K562 (cell line): ENCODE data around the gene NEXN. TPM values are rescaled to one million over a fixed set of nuclear protein-coding genes. Genes with fewer than 3 reads are reported as not detected.

Experiments used
- ATF3 ChIP-seq, 2 experiments: fragments of 450-650 bp in 1 of 2; sonication (generic) in 1 of 2; formaldehyde crosslinking in 1 of 2; IDR thresholded peaks in 1 of 2; conservative IDR thresholded peaks in 1 of 2; 2 replicates each; pipeline versions ENCODE4 v1.6.1 to v1.8.1; 2016 to 2023; ENCODE audit warnings: mild to moderate bottlenecking in 2 of 2, moderate library complexity in 2 of 2, inconsistent platforms in 1 of 2, missing genetic modification reagents in 1 of 2
- CHAMP1 ChIP-seq: fragments of 450-650 bp; IDR thresholded peaks from 2 replicates; pipeline ENCODE4 v1.6.1; 2016; ENCODE audit warnings: mild to moderate bottlenecking
- CREB1 ChIP-seq, 2 experiments: sonication (generic) in 1 of 2; formaldehyde crosslinking in 1 of 2; IDR thresholded peaks; 2 replicates each; pipeline versions ENCODE4 v1.6.1 to v1.8.0; 2012 to 2022; ENCODE audit warnings: inconsistent platforms in 1 of 2, mild to moderate bottlenecking in 1 of 2, missing genetic modification reagents in 1 of 2, moderate library complexity in 1 of 2
- DMBX1 ChIP-seq: fragments of 250-450 bp; sonication (Bioruptor Pico); IDR thresholded peaks from 2 replicates; pipeline ENCODE4 v1.8.0; 2022; ENCODE audit warnings: inconsistent platforms, mild to moderate bottlenecking, moderate library complexity, borderline replicate concordance
- ELK1 ChIP-seq: sonication (generic); formaldehyde crosslinking; IDR thresholded peaks from 2 replicates; pipeline ENCODE4 v1.8.1; 2022; ENCODE audit warnings: missing genetic modification reagents
- EP300 ChIP-seq: IDR thresholded peaks from 2 replicates; pipeline ENCODE4 v1.6.1; 2012; ENCODE audit warnings: low read length, improper control_type of control experiment
- ETV1 ChIP-seq: fragments of 450-650 bp; conservative IDR thresholded peaks from 2 replicates; pipeline ENCODE4 v1.6.1; 2016; ENCODE audit warnings: missing genetic modification characterization, control low read depth, low read depth, missing compliant biosample characterization
- HBP1 ChIP-seq: fragments of 450-650 bp; formaldehyde crosslinking; IDR thresholded peaks from 2 replicates; pipeline ENCODE4 v1.4.0; 2022; ENCODE audit warnings: missing genetic modification characterization
- HDAC8 ChIP-seq: fragments of 450-650 bp; IDR thresholded peaks from 2 replicates; pipeline ENCODE4 v1.6.1; 2016; ENCODE audit warnings: mild to moderate bottlenecking, missing genetic modification characterization, moderate library complexity, missing compliant biosample characterization
- HEY1 ChIP-seq: fragments of 250-450 bp; sonication (Bioruptor Pico); IDR thresholded peaks from 2 replicates; pipeline ENCODE4 v1.5.0; 2020; ENCODE audit warnings: mild to moderate bottlenecking, moderate library complexity, borderline replicate concordance
- ILK ChIP-seq: fragments of 450-650 bp; IDR thresholded peaks from 2 replicates; pipeline ENCODE4 v1.6.1; 2016; ENCODE audit warnings: missing genetic modification characterization, low read depth, mild to moderate bottlenecking, missing compliant biosample characterization, moderate library complexity, borderline replicate concordance
- MNT ChIP-seq, 2 experiments: fragments of 450-650 bp; conservative IDR thresholded peaks; 2 replicates each; pipeline ENCODE4 v1.6.1; 2017; ENCODE audit warnings: mild to moderate bottlenecking in 2 of 2, moderate library complexity in 2 of 2
- RBFOX2 ChIP-seq: fragments of 200-400 bp; formaldehyde crosslinking; IDR thresholded peaks from 2 replicates; pipeline ENCODE4 v1.6.1; 2017; ENCODE audit warnings: low read depth, mild to moderate bottlenecking, low read length, moderate library complexity
- ZNF212 ChIP-seq: fragments of 450-650 bp; formaldehyde crosslinking; IDR thresholded peaks from 2 replicates; pipeline ENCODE4 v1.4.0; 2020; ENCODE audit warnings: mild to moderate bottlenecking
- ZNF224 ChIP-seq: sonication (generic); formaldehyde crosslinking; IDR thresholded peaks from 2 replicates; pipeline ENCODE4 v1.8.0; 2022; ENCODE audit warnings: mild to moderate bottlenecking, missing genetic modification reagents
- ZNF232 ChIP-seq: sonication (generic); formaldehyde crosslinking; IDR thresholded peaks from 2 replicates; pipeline ENCODE4 v1.8.0; 2022; ENCODE audit warnings: mild to moderate bottlenecking, missing genetic modification reagents
- ZNF24 ChIP-seq: fragments of 450-650 bp; IDR thresholded peaks from 2 replicates; pipeline ENCODE4 v1.6.1; 2016
- ZNF445 ChIP-seq: fragments of 250-450 bp; sonication (Bioruptor Pico); IDR thresholded peaks from 2 replicates; pipeline ENCODE4 v1.4.0; 2020; ENCODE audit warnings: low read depth, mild to moderate bottlenecking, moderate library complexity
- polyA plus RNA-seq, 8 experiments: library from polyadenylated mRNA; depleted of rRNA in 4 of 8; stranded (reverse) in 5 of 8; unstranded in 3 of 8; fragments of >200 nt; fragmentation: Nextera tagmentation in 2 of 8; fragmentation: Illumina TruSeq in 1 of 8; extraction: Ambion mirVana in 2 of 8; extraction: Trizol in 1 of 8; gene quantifications; 2 replicates each; pipeline versions ENCODE4 v1.2.1 to v1.2.3, GENCODE V29; 2011 to 2014; ENCODE audit warnings: inconsistent platforms in 1 of 8, missing spikeins in 1 of 8
- total RNA-seq, 7 experiments: library from RNA; depleted of rRNA in 6 of 7; stranded (reverse); fragments of >200 nt in 6 of 7; fragmentation: Illumina TruSeq in 2 of 7; extraction: Trizol in 2 of 7; gene quantifications; 2 replicates each; pipeline versions ENCODE4 v1.2.1 to v1.2.3, GENCODE V29; 2011 to 2021; ENCODE audit warnings: low replicate concordance in 1 of 7

Gene NEXN
- total and polyA plus RNA-seq, 9 of the 15 experiments (the other 6 are each of a cell fraction or from before 2014, with no cell fraction given) = 0.18 to 1.8 (median 0.76) TPM

- TF ChIP-seq ZNF224 (CRISPR knock-in tag) (no peak), MNT (conservative IDR thresholded peaks at IDR 0.05) (peak; percentile 76 to 87), ETV1 (no peak), CHAMP1 (peak; percentile 35; the same call in 1 of the 2 replicates), ZNF445 (CRISPR knock-in tag) (no peak), HDAC8 (tag) (no peak), ZNF232 (no peak), ELK1 (CRISPR knock-in tag) (no peak), RBFOX2 (peak; percentile 93), HEY1 (CRISPR knock-in tag) (no peak), ILK (no peak), DMBX1 (CRISPR knock-in tag) (no peak), ZNF212 (CRISPR knock-in tag) (no peak), ZNF24 (no peak), EP300 (0 out of 2 replicates have a peak, but pooled peaks have one; percentile 17), HBP1 (peak; percentile 74; the same call in 1 of the 2 replicates), CREB1 (IDR thresholded peaks at IDR 0.05) (peak; percentile 64), CREB1 (CRISPR knock-in tag; IDR thresholded peaks at IDR 0.05) (peak; percentile 45), ATF3 (IDR thresholded peaks at IDR 0.05) (no peak), ATF3 (CRISPR knock-in tag; conservative IDR thresholded peaks at IDR 0.05) (no peak; the same call in 1 of the 2 replicates)
These were observed 90.8 kb downstream of the NEXN start, which contains the start of gene FUBP1 (continued) for GRCh38 chr1:77978969-77979876.
